GM19467 (cell line): Measurements from ENCODE around the gene FAM83F.
A peak's percentile ranks its signal among the peaks of the same experiment; 100 is the strongest.
"Not testable (repeated sequence)": the region's sequence is repeated elsewhere in the genome, so short reads cannot be mapped to it uniquely, and the experiment has no call there.

Source experiments
- ATAC-seq: cut with Tn5 transposase; IDR thresholded peaks from one replicate; pipeline ENCODE4 v1.9.1; 2021; ENCODE audit warnings: mild to moderate bottlenecking, moderate library complexity; ENCODE audit not compliant: unreplicated experiment

The FAM83F gene

DNA sequence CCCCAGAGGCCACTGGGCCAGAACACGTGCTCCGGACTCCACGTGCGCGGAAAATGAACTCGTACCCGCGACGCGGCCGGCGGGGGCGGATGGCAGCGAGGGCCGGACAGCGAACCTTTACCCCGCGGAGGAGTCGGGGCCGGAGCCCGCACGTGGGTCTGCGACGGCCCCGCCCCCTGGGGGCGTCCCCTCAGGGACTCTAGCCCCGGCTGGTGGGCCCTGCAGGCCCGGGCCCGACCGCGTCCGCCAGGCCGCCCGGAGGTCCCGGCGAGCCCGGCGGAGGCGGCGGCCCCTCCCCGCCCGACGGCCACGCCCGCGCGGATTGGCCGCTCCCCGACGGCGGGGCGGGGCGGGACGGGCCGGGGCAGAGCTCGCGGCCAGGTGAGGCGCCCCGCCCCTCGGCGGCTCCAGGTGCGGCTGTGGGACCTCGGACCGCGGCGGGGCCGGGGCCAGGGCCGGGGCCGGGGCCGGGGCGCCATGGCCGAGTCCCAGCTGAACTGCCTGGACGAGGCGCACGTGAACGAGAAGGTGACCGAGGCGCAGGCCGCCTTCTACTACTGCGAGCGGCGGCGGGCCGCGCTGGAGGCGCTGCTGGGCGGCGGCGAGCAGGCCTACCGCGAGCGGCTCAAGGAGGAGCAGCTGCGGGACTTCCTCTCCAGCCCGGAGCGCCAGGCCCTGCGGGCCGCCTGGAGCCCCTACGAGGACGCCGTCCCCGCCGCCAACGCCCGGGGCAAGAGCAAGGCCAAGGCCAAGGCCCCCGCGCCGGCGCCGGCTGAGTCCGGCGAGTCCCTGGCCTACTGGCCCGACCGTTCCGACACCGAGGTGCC lies at the start of gene FAM83F:
Gene FAM83F, plus strand, starts transcription at position 389 of the 827 bp plus-strand sequence. Its CDS starts 89 bp downstream, at position 478.
- ATAC-seq, result no peak

DNA sequence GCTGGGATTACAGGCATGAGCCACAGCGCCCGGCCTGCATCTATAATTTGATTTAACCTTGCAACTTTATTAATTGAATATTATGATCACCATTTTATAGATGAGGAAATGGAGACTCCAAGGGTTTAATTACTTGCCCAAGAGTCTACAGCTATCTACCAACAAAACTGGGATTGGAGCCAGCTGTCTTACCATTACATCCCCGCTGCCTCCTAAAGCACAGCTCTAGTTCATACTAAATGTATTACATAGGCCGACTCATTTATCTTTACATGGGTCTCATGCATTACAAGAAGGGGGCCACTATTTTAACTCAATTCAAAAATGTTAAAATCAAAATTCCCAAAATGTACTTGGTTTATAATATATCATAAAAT lies 48.6 kb upstream of the FAM83F start:
- no peak for ATAC-seq

DNA sequence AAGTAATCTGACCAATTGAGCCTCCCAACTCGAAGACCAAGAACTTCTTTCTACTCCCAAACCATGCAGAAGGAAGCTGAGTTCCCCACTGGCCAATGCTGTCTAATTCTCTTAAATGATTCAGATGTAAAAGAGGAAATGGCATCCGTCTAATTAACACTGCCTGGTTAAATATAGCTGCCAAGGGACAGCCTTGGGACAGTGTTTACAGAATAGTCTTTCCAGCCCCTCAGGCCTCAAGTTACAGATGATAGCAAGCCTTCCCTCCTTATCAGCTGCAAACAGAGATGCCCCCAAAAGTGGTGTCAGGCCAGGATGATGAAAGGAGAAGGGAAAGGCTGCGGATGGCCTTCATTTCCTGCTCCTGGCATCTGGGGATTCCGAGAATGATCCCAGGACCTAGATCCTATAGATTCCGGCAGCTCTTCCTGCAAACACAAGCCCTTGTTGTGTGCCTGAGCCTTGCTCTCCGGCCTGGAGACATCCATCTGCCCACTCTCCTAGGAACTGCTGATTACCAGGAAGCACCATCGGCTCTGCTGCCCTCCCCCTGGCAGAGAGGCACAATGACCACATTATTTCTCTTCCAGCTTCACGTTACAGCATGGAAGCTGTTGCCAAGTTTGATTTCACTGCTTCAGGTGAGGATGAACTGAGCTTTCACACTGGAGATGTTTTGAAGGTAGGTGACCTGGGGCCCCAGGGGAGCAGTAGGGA lies 48.1 kb upstream of the FAM83F start:
- no peak for ATAC-seq

DNA sequence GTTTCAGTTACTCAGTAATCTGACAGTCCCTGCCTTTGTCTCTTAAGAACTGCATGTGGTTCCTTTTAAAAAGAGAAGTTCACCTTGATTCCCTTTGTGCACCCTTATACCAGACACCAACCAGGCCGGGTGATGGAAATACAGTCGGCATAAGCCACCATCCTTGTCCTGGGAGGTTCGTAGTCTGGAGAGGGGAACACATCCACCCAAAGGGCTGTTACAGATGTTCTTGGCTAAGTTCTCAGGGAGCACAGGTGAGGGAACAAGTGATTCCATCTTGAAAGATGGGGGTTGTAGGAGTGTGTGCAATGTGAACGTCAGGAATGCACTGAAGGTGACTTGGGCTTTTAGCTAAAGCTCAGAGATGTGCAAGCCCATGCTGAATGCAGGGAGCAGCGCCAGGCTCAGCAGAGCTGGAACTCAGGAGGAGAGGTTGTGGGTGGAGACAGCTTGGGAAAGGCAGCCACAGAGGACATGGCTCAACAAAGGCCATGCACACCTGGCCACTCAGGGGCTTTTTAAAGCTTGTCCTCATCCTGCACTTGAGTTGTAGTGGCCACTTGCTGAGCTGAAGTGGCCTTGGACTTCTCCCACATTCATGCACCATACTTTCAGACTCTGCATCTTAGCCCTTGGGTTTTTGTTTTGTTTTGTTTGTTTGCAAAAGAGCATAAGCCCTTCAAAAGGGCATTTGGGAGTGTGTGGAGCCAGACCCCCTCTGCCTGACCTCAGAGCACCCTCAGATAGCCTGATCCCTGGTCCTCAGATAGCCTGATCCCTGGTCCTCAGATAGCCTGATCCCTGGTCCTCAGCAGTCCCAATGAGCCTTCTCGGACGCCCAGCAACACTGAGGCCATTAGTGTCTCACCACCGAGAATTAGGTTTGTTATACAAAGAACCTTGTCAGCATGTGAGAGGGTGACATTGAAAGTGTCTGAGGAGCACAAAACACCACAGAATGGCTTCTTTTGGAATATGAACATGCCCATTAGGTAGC lies 47.2 kb upstream of the FAM83F start:
- no peak for ATAC-seq

DNA sequence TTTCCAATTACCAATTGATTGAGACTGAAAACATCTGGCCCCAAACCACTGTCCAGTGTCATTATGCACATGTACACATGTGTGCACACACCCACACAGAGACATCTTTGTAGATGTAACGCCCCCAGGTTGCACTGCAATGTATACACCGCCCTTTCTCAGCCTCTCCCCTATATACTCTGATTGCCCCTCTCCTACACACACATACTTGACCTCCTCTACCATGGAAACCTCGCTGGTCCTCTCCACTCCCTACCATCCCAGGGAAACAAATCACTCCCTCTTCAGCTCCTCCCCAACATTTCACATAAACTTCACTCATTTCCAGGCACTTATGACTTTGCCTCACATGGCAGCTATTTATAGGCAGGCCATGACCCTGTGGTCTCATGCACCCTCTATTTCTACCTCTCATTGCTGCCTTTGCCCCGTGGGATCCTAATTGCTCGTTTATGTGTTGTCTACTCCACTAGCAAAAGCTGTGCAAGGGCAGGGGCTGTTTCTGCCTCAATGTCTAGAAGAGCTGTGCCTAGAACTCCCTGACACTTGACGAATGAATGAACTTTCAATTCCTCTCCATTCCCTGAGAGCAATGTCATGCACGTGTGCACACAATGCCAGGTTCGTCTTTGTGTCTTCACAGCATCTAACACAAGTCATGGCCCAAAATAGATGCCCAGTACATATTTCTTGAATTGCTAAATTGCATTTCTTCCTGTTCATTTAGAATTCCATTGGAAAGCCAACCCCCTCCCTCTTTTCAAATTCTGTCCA lies 44.6 kb upstream of the FAM83F start:
- ATAC-seq, result no peak

DNA sequence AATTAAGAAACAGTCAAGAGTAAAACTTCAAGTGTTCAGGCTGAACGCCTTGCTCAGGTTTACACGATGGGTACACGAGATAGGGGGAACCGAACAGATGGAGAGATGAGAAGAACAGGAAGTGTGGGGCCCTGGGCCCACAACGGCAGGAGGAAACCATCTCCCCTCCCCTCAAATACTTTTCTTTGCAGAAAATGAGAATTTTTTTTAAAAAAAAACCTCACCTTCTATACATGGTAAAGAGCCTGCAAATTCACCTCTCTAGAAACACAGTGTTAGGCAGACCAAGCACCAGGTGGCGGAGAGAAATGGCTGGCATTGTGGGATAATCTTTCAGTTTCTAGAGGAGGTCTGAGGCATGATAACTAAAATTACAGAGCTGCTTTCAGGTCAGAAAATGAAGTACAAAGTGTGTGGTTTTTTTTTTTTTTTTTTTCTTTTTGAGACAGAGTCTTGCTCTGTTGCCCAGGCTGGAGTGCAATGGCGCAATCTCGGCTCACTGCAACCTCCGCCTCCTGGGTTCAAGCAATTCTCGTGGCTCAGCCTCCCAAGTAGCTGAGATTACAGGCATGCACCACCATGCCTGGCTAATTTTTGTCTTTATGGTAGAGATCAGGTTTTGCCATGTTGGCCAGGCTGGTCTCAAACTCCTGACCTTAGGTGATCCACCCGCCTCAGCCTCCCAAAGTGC lies 43.0 kb upstream of the FAM83F start:
- not testable (repeated sequence) for ATAC-seq

DNA sequence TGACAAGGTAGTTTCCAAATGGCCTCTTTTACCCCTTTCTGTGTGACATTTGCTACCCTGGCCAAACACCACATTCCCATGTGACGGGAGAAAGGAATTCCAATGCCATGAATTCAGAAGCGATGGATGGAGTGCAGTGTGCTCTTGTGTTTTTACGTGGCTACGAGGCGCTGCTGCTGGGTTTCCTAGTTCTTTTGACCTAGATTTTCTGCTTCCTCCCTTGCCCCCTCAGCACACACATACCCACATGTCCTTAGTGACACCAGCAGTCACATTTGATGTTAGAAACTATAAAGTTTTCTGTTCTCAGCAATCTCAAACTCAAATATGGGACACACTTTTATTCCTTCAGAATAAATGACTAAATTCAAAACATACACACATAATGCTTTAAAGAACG lies 42.4 kb upstream of the FAM83F start:
- ATAC-seq, result no peak

DNA sequence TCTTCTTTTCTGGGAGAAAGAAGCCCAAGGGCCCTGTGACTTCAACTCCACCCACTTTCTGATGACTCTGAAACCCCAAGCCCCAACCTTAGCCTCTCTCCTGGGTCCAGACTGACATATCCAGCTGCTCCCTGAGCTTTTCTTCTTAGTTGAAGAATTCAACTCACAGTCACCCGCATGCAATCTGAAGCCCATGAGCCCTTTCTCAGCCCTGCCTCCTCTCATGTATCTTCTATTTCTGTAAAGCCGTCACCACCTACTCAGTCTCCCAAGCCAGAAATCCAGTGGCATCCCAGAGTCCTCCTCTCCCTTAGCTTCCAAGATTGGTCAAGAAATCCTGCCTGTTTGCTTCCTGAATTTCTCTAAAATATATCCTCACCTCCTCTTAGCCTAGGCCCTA lies 41.7 kb upstream of the FAM83F start:
- ATAC-seq, result no peak

DNA sequence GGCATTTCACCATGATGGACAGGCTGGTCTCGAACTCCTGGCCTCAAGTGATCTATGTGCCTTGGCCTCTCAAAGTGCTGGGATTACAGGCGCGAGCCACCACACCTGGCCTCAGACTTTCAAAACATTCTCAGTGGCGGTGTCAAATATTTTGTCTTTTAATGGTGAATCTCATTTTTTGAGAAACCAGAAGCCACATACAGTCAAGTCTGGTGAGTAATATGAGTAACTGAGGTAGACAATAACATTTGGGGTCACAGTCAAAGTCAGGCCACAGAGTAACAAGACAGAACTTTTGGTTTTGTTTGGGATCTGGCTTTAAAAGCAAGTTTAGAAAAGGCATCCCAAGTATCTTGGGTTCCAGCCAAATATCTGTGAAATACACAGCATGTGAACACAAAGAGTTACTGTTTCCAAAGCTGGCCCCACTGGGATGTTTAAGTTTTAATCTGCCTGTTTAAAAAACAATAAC lies 40.1 kb upstream of the FAM83F start:
- ATAC-seq, result no peak

DNA sequence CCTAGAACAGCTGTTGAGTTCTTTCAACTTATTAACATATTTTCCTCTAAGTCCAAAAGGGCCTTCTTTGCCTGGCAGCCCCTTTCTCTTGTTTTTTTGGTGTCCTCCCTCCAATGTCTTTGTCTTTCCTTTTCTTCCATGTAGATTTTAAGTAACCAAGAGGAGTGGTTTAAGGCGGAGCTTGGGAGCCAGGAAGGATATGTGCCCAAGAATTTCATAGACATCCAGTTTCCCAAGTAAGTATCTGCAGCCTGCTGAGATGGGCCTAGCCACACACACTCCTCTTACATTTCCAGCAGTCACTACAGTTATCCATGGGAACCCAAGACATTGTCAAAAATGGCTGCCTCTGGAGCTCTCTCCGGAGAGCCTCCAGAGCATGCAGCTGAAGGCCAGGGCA lies 39.1 kb upstream of the FAM83F start:
- no peak for ATAC-seq

DNA sequence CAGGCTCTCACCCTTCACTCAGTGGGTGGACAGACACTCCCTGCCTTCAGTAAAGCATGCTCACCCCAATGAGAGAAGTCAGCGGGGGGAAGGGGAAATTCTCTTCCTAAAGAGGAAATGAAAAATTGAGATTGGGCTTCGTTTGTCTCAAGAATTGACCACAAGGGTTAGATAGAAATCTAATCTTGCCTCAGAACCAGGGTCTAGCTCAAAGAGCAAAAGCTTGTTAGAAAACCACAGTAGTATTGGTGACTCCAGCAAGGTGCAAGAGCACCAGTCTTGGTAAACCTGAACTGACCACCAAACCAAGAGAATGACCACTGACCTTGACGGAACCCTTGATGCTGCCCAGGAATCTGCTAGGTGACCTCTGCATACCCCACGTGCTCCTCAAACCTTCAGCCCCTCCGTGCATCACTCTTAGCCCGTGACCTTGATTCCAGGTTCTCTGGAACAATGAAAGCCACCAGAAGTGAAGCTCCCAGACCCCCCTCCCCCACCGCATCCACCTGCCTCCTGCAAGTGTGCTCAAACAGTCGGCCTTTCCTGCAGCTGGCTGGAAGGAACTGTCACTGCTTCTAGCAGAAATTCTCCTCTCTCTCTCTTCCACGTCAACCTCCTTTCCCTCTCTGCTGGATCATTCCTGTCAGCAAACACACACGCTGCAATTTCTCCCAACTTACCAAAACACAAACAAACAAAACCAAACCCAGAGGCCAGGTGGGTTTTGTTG lies 37.7 kb upstream of the FAM83F start:
- ATAC-seq, result no peak

DNA sequence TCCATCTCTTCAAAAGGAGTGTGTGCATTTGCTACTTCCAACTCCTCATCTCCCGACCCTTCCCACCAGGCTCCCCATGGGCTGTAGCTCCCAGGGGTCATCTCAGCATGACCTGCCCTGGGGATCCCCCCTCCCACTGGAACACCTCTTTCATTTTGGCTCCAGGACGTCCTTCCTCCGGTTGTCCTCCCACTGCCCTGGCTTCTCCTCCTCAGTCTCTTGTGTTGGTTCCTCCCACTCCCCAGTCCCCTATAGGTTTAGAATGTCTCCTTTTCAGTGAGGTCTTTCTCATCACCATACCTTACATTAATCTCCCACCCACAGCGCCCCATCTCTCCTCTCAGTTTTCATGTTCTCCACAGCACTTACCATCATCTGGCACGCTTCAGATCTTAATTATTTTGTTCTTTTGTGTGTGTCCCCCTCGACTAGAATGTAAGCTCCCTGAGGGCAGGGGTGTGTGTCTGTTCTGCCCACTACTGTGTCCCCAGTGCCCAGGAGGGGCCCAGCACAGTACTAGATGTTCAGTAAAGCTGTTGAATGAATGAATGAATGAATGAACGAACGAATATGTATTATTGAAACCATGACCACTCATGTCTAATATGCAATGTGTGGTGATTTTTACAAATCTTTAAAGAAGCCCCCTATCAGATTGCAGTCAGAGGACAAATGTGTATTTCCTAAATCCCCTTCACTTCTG lies 36.6 kb upstream of the FAM83F start:
- ATAC-seq, result no peak

DNA sequence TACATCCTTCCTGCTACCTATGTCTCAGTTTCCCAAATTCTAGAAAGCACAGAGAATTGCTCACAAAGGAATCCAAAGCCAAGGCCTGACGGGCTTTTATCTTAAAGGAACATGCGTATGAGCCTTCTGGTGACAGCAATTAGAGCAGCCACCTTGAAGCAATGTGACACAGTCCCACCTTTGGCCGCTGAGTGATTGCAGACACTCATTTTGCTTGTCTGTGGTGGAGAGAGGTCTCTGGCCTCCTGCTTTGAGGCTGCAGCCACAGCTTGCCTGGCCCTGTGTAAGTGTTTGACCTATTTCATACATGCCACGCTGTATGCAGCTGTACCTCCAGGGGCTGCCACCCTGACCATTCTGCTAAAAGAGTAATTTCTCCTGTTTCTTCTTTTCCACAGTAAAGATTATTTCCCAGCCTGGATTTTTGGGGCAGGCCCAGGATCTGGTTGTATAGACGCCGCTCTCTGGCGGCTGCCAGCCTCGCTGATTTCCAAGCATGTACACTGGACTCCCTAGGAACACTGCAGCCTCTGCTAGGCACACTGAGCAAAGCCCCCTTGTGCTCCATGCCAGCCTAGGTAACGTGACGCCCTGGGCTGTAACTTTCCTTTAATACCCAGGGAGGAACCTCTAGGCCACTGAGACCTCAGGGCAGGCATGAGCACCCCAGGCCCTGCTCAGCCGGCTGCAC lies 35.7 kb upstream of the FAM83F start:
- no peak for ATAC-seq

DNA sequence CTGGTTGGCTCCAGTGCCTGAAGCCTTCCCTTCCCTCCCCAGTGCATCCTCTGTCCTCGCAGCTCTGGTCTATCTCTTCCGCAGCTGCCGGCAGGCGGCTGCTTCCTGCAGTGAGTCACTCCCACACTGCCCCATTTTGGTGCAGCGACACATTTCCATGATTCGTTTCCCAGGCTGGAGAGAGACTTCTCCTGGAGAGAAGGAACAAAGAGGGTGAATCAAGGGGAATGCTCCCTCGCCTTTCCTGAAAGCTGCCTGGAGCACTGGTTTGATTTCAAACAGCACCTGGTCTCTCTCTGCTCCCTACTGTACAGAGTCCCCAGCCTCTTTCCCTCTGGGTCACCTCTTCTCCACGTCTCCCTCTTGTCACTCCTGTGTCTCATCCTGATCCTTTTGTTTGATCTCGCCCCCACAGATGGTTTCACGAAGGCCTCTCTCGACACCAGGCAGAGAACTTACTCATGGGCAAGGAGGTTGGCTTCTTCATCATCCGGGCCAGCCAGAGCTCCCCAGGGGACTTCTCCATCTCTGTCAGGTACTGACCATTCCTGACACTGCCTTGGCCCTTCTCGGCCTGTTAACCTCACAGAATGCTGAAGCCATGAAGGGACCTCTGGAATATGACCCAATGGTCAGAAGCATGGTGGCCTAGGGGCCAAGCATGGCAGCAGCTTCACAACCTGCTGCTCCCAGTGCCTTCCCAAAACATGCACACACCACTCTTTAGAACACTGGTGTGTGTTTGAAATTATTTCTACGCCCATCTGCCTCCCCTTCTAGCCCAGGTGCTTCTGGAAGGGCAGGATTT lies 34.9 kb upstream of the FAM83F start, which contains the start of gene TMA7B:
Gene TMA7B, plus strand, starts transcription at position 758 of the 808 bp plus-strand sequence. CDS start 3,978 bp downstream, outside the sequence.
- no peak for ATAC-seq

DNA sequence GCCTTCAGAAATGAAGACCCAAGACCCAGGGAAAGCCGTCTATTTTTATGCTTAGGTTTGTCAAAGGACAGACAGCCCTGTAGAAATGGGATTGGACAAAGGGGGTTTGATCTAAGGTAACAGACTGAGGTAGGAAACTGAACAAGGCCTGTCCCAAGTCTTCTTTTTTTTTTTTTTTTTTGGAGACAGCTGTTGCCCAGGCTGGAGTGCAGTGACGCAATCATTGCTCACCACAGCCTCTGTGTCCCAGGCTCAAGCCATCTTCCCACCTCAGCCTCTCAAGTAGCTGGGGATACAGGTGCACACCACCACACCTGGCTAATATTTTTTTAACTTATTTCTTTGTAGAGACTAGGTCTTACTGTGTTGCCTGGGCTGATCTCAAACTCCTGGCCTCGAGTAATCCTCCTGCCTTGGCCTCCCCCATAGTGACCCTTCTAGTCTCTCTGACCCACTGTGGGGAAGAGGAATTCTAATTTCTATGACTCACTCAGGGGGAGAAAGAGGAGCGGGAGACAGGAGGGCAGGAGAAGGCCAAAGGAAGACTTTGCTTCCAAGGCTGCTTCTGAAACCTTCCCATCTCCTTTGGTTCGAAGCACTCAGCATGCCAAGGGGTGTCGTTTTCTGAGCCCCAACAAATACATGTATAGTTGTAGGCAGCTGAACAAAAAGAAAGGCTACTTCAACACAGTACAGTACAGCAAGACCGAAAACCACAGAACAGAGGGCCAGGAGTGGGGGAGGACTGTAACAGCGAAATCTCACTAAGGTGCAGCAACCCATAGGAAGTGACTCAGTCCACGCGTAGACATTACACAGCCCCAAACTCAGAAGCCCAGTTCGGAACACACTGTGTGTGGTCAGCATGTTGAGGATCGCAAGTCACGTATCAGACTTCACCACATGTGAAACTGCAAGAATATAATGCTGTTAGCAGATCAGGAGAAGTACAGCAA lies 33.7 kb upstream of the FAM83F start:
- peak; percentile 66 for ATAC-seq

DNA sequence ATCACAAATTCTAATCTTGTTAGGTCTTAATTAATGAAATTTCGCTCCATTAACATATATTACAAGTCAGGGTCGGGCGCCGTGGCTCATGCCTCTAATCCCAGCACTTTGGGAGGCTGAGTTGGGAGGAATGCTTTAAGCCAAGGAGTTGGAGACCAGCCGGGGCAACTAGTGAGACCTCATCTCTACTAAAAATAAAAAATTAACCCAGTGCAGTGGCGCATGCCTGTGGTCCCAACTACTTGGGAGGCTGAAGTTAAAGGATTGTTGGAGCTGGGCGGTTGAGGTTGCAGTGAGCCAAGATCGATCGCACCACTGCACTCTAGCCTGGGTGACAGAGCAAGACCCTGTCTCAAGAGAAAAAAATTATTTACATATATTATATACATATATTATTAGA lies 32.7 kb upstream of the FAM83F start:
- no peak for ATAC-seq
